Panc1 (cell line): ENCODE results near the gene OR8A1.

ENCODE experiments used
- POLR2AphosphoS5 ChIP-seq: IDR thresholded peaks from 2 replicates; pipeline ENCODE4 v1.6.1; 2012; ENCODE audit warnings: mild to moderate bottlenecking, low read depth, low read length, moderate library complexity
- SIN3A ChIP-seq: IDR thresholded peaks from 2 replicates; pipeline ENCODE4 v1.6.1; 2012; ENCODE audit warnings: low read depth, mild to moderate bottlenecking, low read length, moderate library complexity, borderline replicate concordance; ENCODE audit not compliant: insufficient read depth
- TF ChIP-seq, protein P1 (sequence below), 2 experiments: IDR thresholded peaks; 2 replicates each; pipeline ENCODE4 v1.6.1; 2011 to 2012; ENCODE audit warnings: low read depth in 2 of 2, control low read depth in 1 of 2, low read length in 1 of 2, mild to moderate bottlenecking in 1 of 2, moderate library complexity in 1 of 2; ENCODE audit not compliant: insufficient read depth in 1 of 2

DNA sequence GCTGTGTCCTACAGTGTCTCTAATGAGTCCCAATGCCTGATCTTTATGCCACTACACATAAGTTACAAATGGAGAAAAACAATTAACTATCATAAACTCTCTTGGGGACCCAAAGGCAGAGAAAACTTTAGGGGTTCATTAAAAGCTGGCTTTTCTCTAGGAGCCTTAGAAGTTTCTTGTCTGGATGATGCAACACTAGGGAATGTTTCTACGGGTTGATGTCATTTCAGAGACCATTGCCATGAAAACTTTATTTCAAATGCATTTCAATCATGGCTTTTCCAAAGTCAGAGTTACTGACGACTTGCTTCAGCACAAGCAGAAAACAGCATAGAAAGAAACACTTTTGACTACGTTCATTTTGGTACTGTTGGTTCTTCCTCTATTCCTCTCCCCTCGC lies 17.8 kb upstream of the OR8A1 start:
- TF ChIP-seq POLR2AphosphoS5: no peak
- TF ChIP-seq SIN3A: no peak
- TF ChIP-seq, protein P1, sequence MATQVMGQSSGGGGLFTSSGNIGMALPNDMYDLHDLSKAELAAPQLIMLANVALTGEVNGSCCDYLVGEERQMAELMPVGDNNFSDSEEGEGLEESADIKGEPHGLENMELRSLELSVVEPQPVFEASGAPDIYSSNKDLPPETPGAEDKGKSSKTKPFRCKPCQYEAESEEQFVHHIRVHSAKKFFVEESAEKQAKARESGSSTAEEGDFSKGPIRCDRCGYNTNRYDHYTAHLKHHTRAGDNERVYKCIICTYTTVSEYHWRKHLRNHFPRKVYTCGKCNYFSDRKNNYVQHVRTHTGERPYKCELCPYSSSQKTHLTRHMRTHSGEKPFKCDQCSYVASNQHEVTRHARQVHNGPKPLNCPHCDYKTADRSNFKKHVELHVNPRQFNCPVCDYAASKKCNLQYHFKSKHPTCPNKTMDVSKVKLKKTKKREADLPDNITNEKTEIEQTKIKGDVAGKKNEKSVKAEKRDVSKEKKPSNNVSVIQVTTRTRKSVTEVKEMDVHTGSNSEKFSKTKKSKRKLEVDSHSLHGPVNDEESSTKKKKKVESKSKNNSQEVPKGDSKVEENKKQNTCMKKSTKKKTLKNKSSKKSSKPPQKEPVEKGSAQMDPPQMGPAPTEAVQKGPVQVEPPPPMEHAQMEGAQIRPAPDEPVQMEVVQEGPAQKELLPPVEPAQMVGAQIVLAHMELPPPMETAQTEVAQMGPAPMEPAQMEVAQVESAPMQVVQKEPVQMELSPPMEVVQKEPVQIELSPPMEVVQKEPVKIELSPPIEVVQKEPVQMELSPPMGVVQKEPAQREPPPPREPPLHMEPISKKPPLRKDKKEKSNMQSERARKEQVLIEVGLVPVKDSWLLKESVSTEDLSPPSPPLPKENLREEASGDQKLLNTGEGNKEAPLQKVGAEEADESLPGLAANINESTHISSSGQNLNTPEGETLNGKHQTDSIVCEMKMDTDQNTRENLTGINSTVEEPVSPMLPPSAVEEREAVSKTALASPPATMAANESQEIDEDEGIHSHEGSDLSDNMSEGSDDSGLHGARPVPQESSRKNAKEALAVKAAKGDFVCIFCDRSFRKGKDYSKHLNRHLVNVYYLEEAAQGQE (IDR thresholded peaks at IDR 0.05; ENCODE audit: insufficient read depth in 1 of 2, low read depth in 2 of 2, low read length in 1 of 2): no peak
